ENCODE data around the gene VWC2.
A peak's percentile ranks its signal among the peaks of the same experiment; 100 is the strongest.

VWC2 gene

DNA sequence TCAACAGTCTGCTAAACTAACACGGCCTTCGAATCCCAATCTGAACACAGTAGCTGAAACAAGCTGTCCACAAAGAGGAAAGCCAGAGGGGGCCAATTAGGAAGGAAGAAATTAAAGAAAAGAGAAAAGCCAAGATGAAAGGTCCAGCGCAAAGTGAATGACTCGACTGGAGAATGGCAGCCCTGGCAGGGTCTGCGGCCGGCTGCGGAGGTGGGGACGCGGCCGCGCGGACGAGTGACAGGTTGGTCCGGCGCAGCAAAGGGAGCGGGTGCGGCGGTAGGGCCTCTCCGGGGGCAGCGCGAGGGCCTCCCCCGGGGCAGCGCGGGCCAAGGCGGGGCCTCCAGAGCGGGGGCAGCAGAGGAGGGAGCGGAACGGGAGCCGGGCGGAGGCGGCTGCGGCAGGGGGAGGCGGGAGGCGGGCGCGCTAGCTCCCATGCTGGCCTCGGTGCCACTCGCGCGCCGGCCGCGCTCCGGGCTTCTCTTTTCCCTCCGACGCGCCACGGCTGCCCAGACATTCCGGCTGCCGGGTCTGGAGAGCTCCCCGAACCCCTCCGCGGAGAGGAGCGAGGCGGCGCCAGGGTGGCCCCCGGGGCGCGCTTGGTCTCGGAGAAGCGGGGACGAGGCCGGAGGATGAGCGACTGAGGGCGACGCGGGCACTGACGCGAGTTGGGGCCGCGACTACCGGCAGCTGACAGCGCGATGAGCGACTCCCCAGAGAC is at the start of gene VWC2:
TSS of gene VWC2 (plus strand) at position 421 of the 718 bp plus-strand sequence. CDS start 1,798 bp downstream, outside the sequence.
- no peak for DNase-seq
- no peak for ATAC-seq (replicated peaks)
- Mint-ChIP-seq H3K4me3 (peak within 1 kb of the TSS; percentile 64 to 66), H3K4me1 (peaks cover 11 to 22% of the 10 kb centered on the region in 2 donors), H3K36me3 (no peaks in the 10 kb centered on the region), H3K27ac (peak within 1 kb of the TSS; percentile 90), H3K27me3 (peaks cover 62 to 79% of the 10 kb centered on the region in 2 donors), H3K9me3 (no peaks in the 10 kb centered on the region)

DNA sequence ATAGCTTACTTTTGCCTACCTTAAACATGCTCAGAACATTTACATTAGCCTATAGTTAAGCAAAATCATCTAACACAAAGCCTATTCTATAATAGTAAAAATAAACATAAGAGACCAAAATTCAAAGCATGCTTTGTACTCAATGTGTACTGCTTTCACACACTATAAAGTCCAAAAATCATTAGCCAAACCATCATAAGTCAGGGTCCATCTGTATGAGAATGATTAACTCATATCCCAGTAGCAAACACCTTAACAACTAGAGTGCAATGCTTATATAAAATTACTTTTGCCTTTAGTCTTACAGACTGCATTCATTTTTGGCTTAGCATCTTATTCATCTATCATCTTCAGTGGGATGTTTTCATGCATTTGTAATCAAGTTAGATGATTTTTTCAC is 49.4 kb upstream of the VWC2 start:
- no peaks in the 10 kb centered on the region for H3K4me1 Mint-ChIP-seq
- ATAC-seq (replicated peaks) (no peak), DNase-seq (no peak)
- no peak overlapping the region for H3K27ac Mint-ChIP-seq
- no peak overlapping the region for H3K4me3 Mint-ChIP-seq
- H3K27me3 Mint-ChIP-seq, result no peaks in the 10 kb centered on the region
- peaks cover 0 to 2% of the 10 kb centered on the region in 2 donors for H3K9me3 Mint-ChIP-seq
- no peaks in the 10 kb centered on the region for H3K36me3 Mint-ChIP-seq

DNA sequence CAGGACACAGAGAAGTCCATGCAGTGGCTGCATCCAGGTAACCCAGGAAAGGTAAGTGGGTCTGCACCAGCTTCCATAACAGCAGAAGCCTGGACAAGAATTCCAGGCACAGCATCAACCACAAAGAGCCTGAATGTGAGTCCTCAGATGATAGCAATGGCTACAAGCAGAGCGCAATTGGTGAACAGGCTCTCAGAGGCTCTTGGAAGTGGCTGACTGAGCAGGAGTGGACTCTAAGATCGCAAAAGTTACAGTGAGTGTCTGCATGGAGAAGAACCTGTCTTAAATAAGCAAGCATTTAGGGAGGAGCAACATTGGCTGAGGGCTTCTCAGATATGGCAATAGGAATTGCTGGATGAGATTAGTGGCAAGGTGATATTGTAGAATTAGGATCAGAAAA is 41.6 kb upstream of the VWC2 start:
- ATAC-seq (replicated peaks) (no peak), DNase-seq (no peak)
- no peaks in the 10 kb centered on the region for H3K36me3 Mint-ChIP-seq
- peaks cover 3 to 4% of the 10 kb centered on the region in 2 donors for H3K9me3 Mint-ChIP-seq
- no peak overlapping the region for H3K4me3 Mint-ChIP-seq
- no peak overlapping the region for H3K27ac Mint-ChIP-seq
- no peaks in the 10 kb centered on the region for H3K4me1 Mint-ChIP-seq
- peaks cover 0 to 5% of the 10 kb centered on the region in 2 donors for H3K27me3 Mint-ChIP-seq

DNA sequence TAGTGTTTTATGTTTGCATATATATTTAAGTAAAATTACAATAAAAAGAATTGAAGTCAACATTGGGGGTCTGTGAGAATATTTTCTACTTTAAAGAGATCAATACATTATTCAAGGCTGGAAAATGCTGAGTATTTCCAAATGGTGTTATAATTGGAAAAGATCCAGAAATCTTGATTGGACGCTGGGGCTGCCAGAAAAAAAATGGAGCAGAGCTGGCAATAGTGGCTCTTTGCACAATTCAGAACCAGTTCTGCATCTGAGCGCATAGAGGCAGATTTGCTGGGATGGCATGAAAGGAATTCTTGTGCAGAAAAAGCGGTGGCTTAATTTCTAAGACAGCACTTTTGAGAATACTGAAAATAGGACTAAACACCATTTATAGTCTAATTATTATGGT is 10.8 kb upstream of the VWC2 start:
- Mint-ChIP-seq H3K4me3 (no peak overlapping the region), H3K9me3 (no peaks in the 10 kb centered on the region), H3K27ac (no peak overlapping the region), H3K27me3 (no peaks in the 10 kb centered on the region), H3K4me1 (no peaks in the 10 kb centered on the region), H3K36me3 (no peaks in the 10 kb centered on the region)
- no peak for ATAC-seq (replicated peaks)
- DNase-seq, result no peak

DNA sequence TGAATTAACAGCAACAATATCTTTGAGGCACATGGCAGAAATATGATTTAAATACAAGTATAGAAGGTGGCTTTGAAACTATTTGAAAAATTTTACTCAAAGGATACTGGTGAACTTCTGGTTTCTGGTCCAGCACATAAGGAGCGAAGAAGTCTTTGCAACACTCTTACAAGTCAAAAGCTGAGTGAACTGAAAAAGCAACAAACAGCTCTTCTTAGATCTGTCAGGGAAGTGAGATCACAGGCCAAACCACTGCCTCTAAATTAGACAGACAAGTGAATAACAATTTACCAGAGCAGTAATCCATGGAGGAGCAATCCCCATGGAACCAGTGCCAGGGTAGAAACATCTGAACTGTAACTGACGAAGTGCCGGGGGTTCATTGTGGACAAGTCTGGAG is 9.6 kb upstream of the VWC2 start:
- Mint-ChIP-seq H3K9me3 (no peaks in the 10 kb centered on the region), H3K27me3 (peaks cover 4 to 5% of the 10 kb centered on the region in 2 donors), H3K36me3 (no peaks in the 10 kb centered on the region), H3K27ac (no peak overlapping the region), H3K4me1 (no peaks in the 10 kb centered on the region), H3K4me3 (no peak overlapping the region)
- ATAC-seq (replicated peaks) (no peak), DNase-seq (no peak)

- Mint-ChIP-seq H3K27ac (no peak overlapping the region), H3K27me3 (peaks cover 32 to 33% of the 10 kb centered on the region in 2 donors), H3K4me3 (no peak overlapping the region), H3K36me3 (no peaks in the 10 kb centered on the region), H3K9me3 (no peaks in the 10 kb centered on the region), H3K4me1 (no peaks in the 10 kb centered on the region)
- DNase-seq (no peak), ATAC-seq (replicated peaks) (peak; percentile 73 to 83)
Observed at GRCh38 chr7:49766966-49767365, 6.5 kb upstream of the VWC2 start.

DNA sequence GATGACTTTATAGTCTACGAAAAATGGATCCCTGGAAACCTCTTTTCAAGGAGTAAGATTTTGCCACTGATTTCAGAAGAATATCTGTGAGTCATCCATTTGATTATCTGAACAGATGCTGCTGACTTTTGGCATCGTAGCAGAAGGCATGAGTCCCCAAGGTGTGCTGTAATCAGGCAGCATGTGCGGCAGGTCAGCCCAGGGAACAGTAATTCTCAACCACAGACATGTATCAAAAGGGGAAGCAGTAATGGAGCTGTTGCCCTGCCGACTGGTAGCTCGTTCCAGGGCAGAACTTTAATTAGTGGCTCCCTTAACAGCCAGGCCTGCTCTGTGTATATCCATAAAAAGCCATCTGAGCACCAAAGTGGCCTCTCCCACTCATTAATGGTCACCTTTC is 5.7 kb upstream of the VWC2 start:
- Mint-ChIP-seq H3K27me3 (peaks cover 38 to 41% of the 10 kb centered on the region in 2 donors), H3K9me3 (no peaks in the 10 kb centered on the region), H3K36me3 (no peaks in the 10 kb centered on the region), H3K4me3 (no peak overlapping the region), H3K4me1 (peaks cover 0 to 1% of the 10 kb centered on the region in 2 donors), H3K27ac (no peak overlapping the region)
- DNase-seq, result no peak
- ATAC-seq (replicated peaks), result no peak

DNA sequence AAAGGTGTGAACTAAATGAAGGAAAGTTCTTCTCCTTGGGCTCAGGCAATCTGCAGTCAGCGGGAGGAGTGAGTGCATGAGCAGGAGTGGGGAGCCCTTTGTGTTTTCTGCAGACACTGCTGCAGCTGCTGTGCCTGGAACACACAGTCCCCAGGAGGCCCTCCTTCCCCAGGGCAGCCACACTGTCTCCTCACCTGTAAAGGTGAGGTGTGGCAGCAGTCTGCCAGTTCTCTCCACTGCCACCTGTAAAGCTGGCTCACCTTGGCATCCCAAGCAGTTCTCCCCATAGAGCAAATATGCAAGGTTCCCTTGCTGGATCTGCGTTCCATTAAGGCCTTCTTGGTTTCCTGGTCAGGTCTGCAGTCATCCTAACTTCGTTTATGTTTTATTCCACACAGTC is 5.2 kb upstream of the VWC2 start:
- ATAC-seq (replicated peaks) (no peak), DNase-seq (no peak)
- Mint-ChIP-seq H3K9me3 (no peaks in the 10 kb centered on the region), H3K27me3 (peaks cover 43 to 46% of the 10 kb centered on the region in 2 donors), H3K36me3 (no peaks in the 10 kb centered on the region), H3K4me1 (peaks cover 5 to 7% of the 10 kb centered on the region in 2 donors), H3K4me3 (no peak overlapping the region), H3K27ac (no peak overlapping the region)

- Mint-ChIP-seq H3K27me3 (peaks cover 44 to 48% of the 10 kb centered on the region in 2 donors), H3K9me3 (no peaks in the 10 kb centered on the region), H3K4me3 (no peak overlapping the region), H3K36me3 (no peaks in the 10 kb centered on the region), H3K27ac (no peak overlapping the region), H3K4me1 (peaks cover 5 to 9% of the 10 kb centered on the region in 2 donors)
- ATAC-seq (replicated peaks), result no peak
- DNase-seq, result no peak
Observed at GRCh38 chr7:49768835-49769234, 4.6 kb upstream of the VWC2 start.

DNA sequence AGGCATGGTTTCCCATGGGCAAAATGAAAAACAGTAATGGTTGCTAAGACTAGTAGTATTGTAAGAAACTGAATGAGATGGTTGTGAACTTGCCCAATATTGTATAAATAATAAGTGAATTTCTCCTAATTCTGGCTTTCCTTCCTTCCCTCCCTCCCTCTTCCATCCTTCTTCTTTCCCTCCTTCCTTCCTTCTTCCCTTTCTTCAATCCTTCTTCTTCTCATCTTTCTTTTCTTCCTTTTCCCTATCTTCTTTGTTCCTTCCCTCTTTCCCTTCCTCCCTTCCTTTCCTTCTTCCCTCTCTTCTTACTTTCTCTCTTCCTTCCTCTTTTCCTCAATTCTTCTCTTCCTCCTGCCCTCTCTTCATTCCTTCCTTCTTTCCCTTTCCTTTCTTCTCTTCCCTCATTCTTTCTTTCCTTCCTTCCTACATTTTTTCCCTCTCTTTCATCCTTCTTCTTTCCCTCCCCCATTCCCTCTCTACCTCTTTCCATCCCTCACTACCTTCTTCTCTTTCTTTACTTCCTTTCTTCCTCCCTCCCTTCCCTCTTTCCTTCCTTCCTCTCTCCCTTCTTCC is 4.1 kb upstream of the VWC2 start:
- Mint-ChIP-seq H3K4me1 (peaks cover 6 to 10% of the 10 kb centered on the region in 2 donors), H3K27me3 (peaks cover 44 to 48% of the 10 kb centered on the region in 2 donors), H3K9me3 (no peaks in the 10 kb centered on the region), H3K36me3 (no peaks in the 10 kb centered on the region), H3K27ac (no peak overlapping the region), H3K4me3 (no peak overlapping the region)
- no peak for ATAC-seq (replicated peaks)
- DNase-seq, result no peak

DNA sequence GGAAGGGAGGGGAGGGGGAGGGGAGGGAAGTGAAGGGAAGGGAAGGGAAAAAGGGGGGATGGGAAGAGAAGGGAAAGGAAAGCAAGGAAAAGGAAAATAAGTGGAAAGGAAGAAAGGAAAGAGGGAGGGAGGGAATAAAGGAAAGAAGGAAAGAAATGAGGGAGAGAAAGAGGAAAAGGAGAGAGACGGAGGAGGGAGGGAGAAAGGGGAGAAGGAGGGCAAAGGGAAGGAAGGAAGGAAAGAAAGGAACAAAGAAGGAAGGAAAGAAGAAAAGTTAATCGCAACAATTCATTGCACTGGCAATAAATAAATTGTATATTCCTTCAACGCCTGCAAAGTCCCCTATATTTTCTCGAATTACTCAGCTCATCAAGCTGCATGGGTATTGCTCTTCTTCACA is 2.6 kb upstream of the VWC2 start:
- Mint-ChIP-seq H3K27ac (no peak overlapping the region), H3K4me1 (peaks cover 11 to 22% of the 10 kb centered on the region in 2 donors), H3K4me3 (no peak overlapping the region), H3K36me3 (no peaks in the 10 kb centered on the region), H3K9me3 (no peaks in the 10 kb centered on the region), H3K27me3 (peaks cover 53 to 63% of the 10 kb centered on the region in 2 donors)
- DNase-seq (no peak), ATAC-seq (replicated peaks) (no peak)

GRCh38 chr7:49771427-49772176 is 1.8 kb upstream of the VWC2 start:
- no peaks in the 10 kb centered on the region for H3K36me3 Mint-ChIP-seq
- H3K27ac Mint-ChIP-seq, result no peak overlapping the region
- peaks cover 61 to 71% of the 10 kb centered on the region in 2 donors for H3K27me3 Mint-ChIP-seq
- peaks cover 11 to 22% of the 10 kb centered on the region in 2 donors for H3K4me1 Mint-ChIP-seq
- H3K4me3 Mint-ChIP-seq, result no peak overlapping the region
- ATAC-seq (replicated peaks), result no peak
- H3K9me3 Mint-ChIP-seq, result no peaks in the 10 kb centered on the region
- DNase-seq, result no peak

GRCh38 chr7:49772916-49773217 is 571 bp upstream of the VWC2 start:
- H3K4me3 Mint-ChIP-seq, result peak overlapping the region; percentile 64 to 66
- peak overlapping the region; percentile 90 for H3K27ac Mint-ChIP-seq
- no peaks in the 10 kb centered on the region for H3K36me3 Mint-ChIP-seq
- H3K27me3 Mint-ChIP-seq, result peaks cover 62 to 78% of the 10 kb centered on the region in 2 donors
- DNase-seq (no peak), ATAC-seq (replicated peaks) (no peak)
- H3K4me1 Mint-ChIP-seq, result peaks cover 11 to 22% of the 10 kb centered on the region in 2 donors
- H3K9me3 Mint-ChIP-seq, result no peaks in the 10 kb centered on the region

GRCh38 chr7:49773936-49774458 is 559 bp downstream of the VWC2 start:
- ATAC-seq (replicated peaks) (no peak), DNase-seq (no peak)
- H3K36me3 Mint-ChIP-seq, result no peaks in the 10 kb centered on the region
- no peak overlapping the region for H3K27ac Mint-ChIP-seq
- H3K4me3 Mint-ChIP-seq, result peak overlapping the region in 1 of 2 donors; percentile 30
- H3K27me3 Mint-ChIP-seq, result peaks cover 63 to 80% of the 10 kb centered on the region in 2 donors
- peaks cover 14 to 22% of the 10 kb centered on the region in 2 donors for H3K4me1 Mint-ChIP-seq
- no peaks in the 10 kb centered on the region for H3K9me3 Mint-ChIP-seq

All from stimulated activated naive B cell treated with anti-CD40 and anti-IgM and Interleukin-4, amounts not matched to agents 10 μg/mL and 1 μg/mL and 100 μg/mL, for 72 hours (primary cell).